Endothelial cell of hepatic sinusoid (primary cell): ENCODE results near the gene MYH9.
"Not testable (repeated sequence)": the region's sequence is repeated elsewhere in the genome, so short reads cannot be mapped to it uniquely, and the experiment has no call there.

ENCODE experiments used
- in situ Hi-C: cut with HindIII; loops from 2 replicates; pipeline ENCODE4 v1.10.0; 2017; ENCODE audit warnings: low sequenced_read_pairs

MYH9 gene

GRCh38 chr22:36282328-36282831 lies 105.4 kb downstream of the MYH9 start:
- in situ Hi-C loops, result no loop called here

GRCh38 chr22:36281781-36282327 lies 105.9 kb downstream of the MYH9 start:
- in situ Hi-C loops, result no loop called here

- in situ Hi-C loops, result no loop called here
These were observed 107.4 kb downstream of the MYH9 start for GRCh38 chr22:36280379-36280778.

- in situ Hi-C loops, result no loop called here
These were observed 108.5 kb downstream of the MYH9 start for GRCh38 chr22:36279219-36279666.

- in situ Hi-C loops, result no loop called here
These were observed 110.1 kb downstream of the MYH9 start for GRCh38 chr22:36277482-36278291.

- in situ Hi-C loops, result no loop called here
These were observed 113.2 kb downstream of the MYH9 start for GRCh38 chr22:36274531-36274930.

GRCh38 chr22:36271951-36272350 lies 115.8 kb downstream of the MYH9 start:
- in situ Hi-C loops, result not testable (repeated sequence)

GRCh38 chr22:36271231-36271630 lies 116.5 kb downstream of the MYH9 start:
- in situ Hi-C loops, result not testable (repeated sequence)

- in situ Hi-C loops, result no loop called here
These were observed 119.8 kb downstream of the MYH9 start for GRCh38 chr22:36267896-36268485.

GRCh38 chr22:36267058-36267457 lies 120.7 kb downstream of the MYH9 start:
- in situ Hi-C loops, result no loop called here

GRCh38 chr22:36263886-36264664 lies 123.7 kb downstream of the MYH9 start:
- in situ Hi-C loops, result not testable (repeated sequence)

- in situ Hi-C loops, result not testable (repeated sequence)
These were observed 124.5 kb downstream of the MYH9 start for GRCh38 chr22:36263216-36263673.

- in situ Hi-C loops, result not testable (repeated sequence)
These were observed 125.5 kb downstream of the MYH9 start for GRCh38 chr22:36262307-36262706.

- in situ Hi-C loops, result not testable (repeated sequence)
These were observed 126.1 kb downstream of the MYH9 start for GRCh38 chr22:36261675-36262074.

GRCh38 chr22:36259615-36260300 lies 128.0 kb downstream of the MYH9 start:
- in situ Hi-C loops, result no loop called here

- in situ Hi-C loops, result no loop called here
These were observed 128.8 kb downstream of the MYH9 start for GRCh38 chr22:36258701-36259614.

GRCh38 chr22:36257948-36258670 lies 129.7 kb downstream of the MYH9 start:
- in situ Hi-C loops, result no loop called here

- in situ Hi-C loops, result no loop called here
These were observed 130.5 kb downstream of the MYH9 start for GRCh38 chr22:36257308-36257707.

- in situ Hi-C loops, result no loop called here
These were observed 131.3 kb downstream of the MYH9 start for GRCh38 chr22:36256478-36256877.
